AG04450 (cell line): ENCODE measurements around the gene METTL15. TPM values are rescaled to one million over a fixed set of nuclear protein-coding genes. Genes with fewer than 3 reads are reported as not detected.

Source experiments
- CTCF ChIA-PET: fragments of 300-600, 350-600 bp; formaldehyde crosslinking; extraction: SDS; loops from one replicate; lab custom pipeline; 2022; ENCODE audit warnings: antibody characterized with exemption, inconsistent platforms; lab: Charles Lee
- POLR2A ChIA-PET: fragments of 350-600 bp; formaldehyde crosslinking; extraction: SDS; loops from one replicate; lab custom pipeline; 2021; ENCODE audit warnings: antibody characterized with exemption, inconsistent platforms; lab: Yijun Ruan, JAX
- DNase-seq: peaks from one replicate; pipeline ENCODE4 v3.0.0-alpha.2; 2011; ENCODE audit warnings: low read depth, low spot score
- H3K27ac ChIP-seq: one replicate; pipeline ENCODE4 v1.5.1; 2012; ENCODE audit warnings: low read depth, low read length, control low read depth
- H3K27me3 ChIP-seq: one replicate; pipeline ENCODE4 v1.6.0; 2012; ENCODE audit warnings: low read length; ENCODE audit not compliant: control insufficient read depth, insufficient read depth
- H3K4me3 ChIP-seq: 2 replicates; pipeline ENCODE4 v1.5.1; 2011; ENCODE audit warnings: mild to moderate bottlenecking, low read depth, low read length, control low read depth
- H3K9me3 ChIP-seq: 2 replicates; pipeline ENCODE4 v1.5.1; 2012; ENCODE audit warnings: low read length; ENCODE audit not compliant: control insufficient read depth, insufficient read depth
- CTCF ChIP-seq: IDR thresholded peaks from 2 replicates; pipeline ENCODE4 v1.5.1; 2011; ENCODE audit warnings: low read depth, low read length, control low read depth, inconsistent platforms
- polyA plus RNA-seq: library from polyadenylated mRNA; depleted of rRNA; stranded (reverse); fragments of >200 nt; gene quantifications from 2 replicates; pipeline ENCODE4 v1.2.3, GENCODE V29; 2011

Gene METTL15
- polyA plus RNA-seq, 1 experiment = 15.2 TPM

- no peak overlapping the region for H3K4me3 ChIP-seq
- no peak overlapping the region for H3K27ac ChIP-seq
- DNase-seq = no peak
- H3K27me3 ChIP-seq = no peaks in the 10 kb centered on the region
- CTCF ChIA-PET = no interaction called here
- TF ChIP-seq CTCF = no peak
- POLR2A ChIA-PET = no interaction called here
- H3K9me3 ChIP-seq = peaks cover 3% of the 10 kb centered on the region
Observed at GRCh38 chr11:28232649-28233048, 124.5 kb downstream of the METTL15 start.

- Histone ChIP-seq H3K4me3 (no peak overlapping the region), H3K27me3 (no peaks in the 10 kb centered on the region), H3K27ac (no peak overlapping the region), H3K9me3 (peaks cover 3% of the 10 kb centered on the region; the same call in 1 of the 2 replicates)
- TF ChIP-seq CTCF = no peak
- ChIA-PET POLR2A (no interaction called here), CTCF (no interaction called here)
- no peak for DNase-seq
Observed at GRCh38 chr11:28241760-28242159, 133.6 kb downstream of the METTL15 start.

- no peak for TF ChIP-seq CTCF
- Histone ChIP-seq H3K27ac (no peak overlapping the region), H3K27me3 (no peaks in the 10 kb centered on the region), H3K9me3 (peaks cover 3% of the 10 kb centered on the region; the same call in 1 of the 2 replicates), H3K4me3 (no peak overlapping the region)
- POLR2A ChIA-PET = no interaction called here
- CTCF ChIA-PET = no interaction called here
- DNase-seq = no peak
Observed at GRCh38 chr11:28242596-28242995, 134.4 kb downstream of the METTL15 start.

- DNase-seq = no peak
- CTCF ChIA-PET = no interaction called here
- H3K4me3 ChIP-seq = no peak overlapping the region
Observed at GRCh38 chr11:28243061-28243460, 134.9 kb downstream of the METTL15 start.

GRCh38 chr11:28243581-28243980 is 135.4 kb downstream of the METTL15 start:
- no peak for TF ChIP-seq CTCF
- Histone ChIP-seq H3K9me3 (no peaks in the 10 kb centered on the region), H3K27ac (no peak overlapping the region), H3K4me3 (no peak overlapping the region), H3K27me3 (no peaks in the 10 kb centered on the region)
- ChIA-PET CTCF (no interaction called here), POLR2A (no interaction called here)
- no peak for DNase-seq

More at GRCh38 chr11:28243061-28243460, 134.9 kb downstream of the METTL15 start:
- Histone ChIP-seq H3K27ac (no peak overlapping the region), H3K9me3 (peaks cover 2% of the 10 kb centered on the region; the same call in 1 of the 2 replicates), H3K27me3 (no peaks in the 10 kb centered on the region)
- no peak for TF ChIP-seq CTCF
- POLR2A ChIA-PET = no interaction called here
